HFFc6 (cell line): ENCODE results near the gene ONECUT2. TPM values are rescaled to one million over a fixed set of nuclear protein-coding genes. Genes with fewer than 3 reads are reported as not detected.

Experiments used
- DNase-seq: peaks from one replicate; pipeline ENCODE4 v3.0.0-alpha.2; 2018
- H3K27ac Mint-ChIP-seq: 2 replicates; pipeline ENCODE4 v1.8.0; 2020; ENCODE audit warnings: mild to moderate bottlenecking, mixed read lengths
- H3K27me3 Mint-ChIP-seq: 2 replicates; pipeline ENCODE4 v1.8.0; 2021; ENCODE audit warnings: mild to moderate bottlenecking, moderate library complexity, mixed read lengths; ENCODE audit not compliant: insufficient read depth
- H3K36me3 Mint-ChIP-seq: 2 replicates; pipeline ENCODE4 v1.8.0; 2021; ENCODE audit warnings: low read depth, mixed read lengths
- H3K4me1 Mint-ChIP-seq: 2 replicates; pipeline ENCODE4 v1.8.0; 2020; ENCODE audit warnings: low read depth, mixed read lengths
- H3K4me3 Mint-ChIP-seq: 2 replicates; pipeline ENCODE4 v1.8.0; 2020; ENCODE audit warnings: mild to moderate bottlenecking, moderate library complexity, mixed read lengths
- H3K9me3 Mint-ChIP-seq: 2 replicates; pipeline ENCODE4 v1.8.0; 2020; ENCODE audit warnings: mild to moderate bottlenecking, mixed read lengths
- total RNA-seq, 6 experiments: library from RNA; stranded (reverse); fragmentation: NEBNext Ultra II Directional; extraction: Animal tissue kit (Norgen Biotek cat#: 25700); gene quantifications; 2 replicates in 1 of 6; 3 replicates in 5 of 6; pipeline ENCODE4 v1.2.3, GENCODE V29; 2021
- TF ChIP-seq, protein P1 (sequence below): fragments of 200-600 bp; sonication (generic); IDR thresholded peaks from 2 replicates; pipeline ENCODE4 v1.5.0; 2021; ENCODE audit warnings: antibody characterized with exemption, mild to moderate bottlenecking

ONECUT2 gene
- total RNA-seq, 6 experiments from 2014 or later, result 0.10 to 0.40 (median 0.18) TPM

DNA sequence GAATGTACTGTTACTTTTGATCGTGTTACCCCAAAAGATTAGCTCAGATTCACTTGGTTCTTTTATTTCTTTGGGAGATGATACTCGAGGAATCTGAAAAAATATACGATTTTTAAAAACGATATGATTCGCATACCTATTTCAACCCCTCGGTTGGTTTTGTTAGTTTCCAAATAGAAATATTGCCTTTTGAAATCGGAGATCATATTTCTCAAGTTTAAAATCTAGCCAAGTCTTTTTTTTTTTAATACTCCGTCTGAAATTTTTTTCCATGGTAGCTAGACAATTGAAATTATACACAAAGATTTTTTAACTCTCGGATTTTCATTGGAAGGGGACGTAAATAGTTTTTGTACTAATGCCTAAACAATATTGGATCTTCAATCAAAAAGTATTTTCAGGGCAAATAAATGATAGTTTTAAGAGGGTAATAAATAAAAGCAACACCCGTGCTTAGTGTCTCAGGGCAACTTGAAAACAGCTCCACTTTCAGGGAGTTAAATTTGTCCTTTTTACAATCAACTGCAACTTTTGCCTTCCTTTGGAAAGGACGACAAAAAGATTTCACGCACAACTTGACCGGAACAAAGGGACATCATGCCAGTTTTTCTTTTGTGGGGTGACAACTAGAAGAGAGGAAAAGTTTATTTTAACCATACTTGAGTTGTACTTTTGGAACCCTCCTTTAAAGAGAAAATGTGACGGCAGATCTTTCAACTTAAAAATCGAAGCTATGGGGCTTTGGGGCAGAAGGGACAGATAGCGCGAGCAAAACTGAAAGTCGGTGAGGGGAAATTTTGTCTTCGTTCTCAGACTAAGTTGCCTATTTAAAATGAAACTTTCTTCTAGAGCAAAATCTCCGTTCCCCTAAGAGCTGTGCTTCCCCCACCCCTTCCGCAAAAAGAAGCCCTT lies 5.8 kb upstream of the ONECUT2 start:
- DNase-seq, result no peak
- H3K27me3 Mint-ChIP-seq, result peaks cover 59% of the 10 kb centered on the region
- TF ChIP-seq, protein P1, sequence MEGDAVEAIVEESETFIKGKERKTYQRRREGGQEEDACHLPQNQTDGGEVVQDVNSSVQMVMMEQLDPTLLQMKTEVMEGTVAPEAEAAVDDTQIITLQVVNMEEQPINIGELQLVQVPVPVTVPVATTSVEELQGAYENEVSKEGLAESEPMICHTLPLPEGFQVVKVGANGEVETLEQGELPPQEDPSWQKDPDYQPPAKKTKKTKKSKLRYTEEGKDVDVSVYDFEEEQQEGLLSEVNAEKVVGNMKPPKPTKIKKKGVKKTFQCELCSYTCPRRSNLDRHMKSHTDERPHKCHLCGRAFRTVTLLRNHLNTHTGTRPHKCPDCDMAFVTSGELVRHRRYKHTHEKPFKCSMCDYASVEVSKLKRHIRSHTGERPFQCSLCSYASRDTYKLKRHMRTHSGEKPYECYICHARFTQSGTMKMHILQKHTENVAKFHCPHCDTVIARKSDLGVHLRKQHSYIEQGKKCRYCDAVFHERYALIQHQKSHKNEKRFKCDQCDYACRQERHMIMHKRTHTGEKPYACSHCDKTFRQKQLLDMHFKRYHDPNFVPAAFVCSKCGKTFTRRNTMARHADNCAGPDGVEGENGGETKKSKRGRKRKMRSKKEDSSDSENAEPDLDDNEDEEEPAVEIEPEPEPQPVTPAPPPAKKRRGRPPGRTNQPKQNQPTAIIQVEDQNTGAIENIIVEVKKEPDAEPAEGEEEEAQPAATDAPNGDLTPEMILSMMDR, result no peak
- H3K4me3 Mint-ChIP-seq, result peak overlapping the region; percentile 43; the same call in 1 of the 2 replicates
- peaks cover 5% of the 10 kb centered on the region; the same call in 1 of the 2 replicates for H3K36me3 Mint-ChIP-seq
- no peak overlapping the region for H3K27ac Mint-ChIP-seq
- H3K9me3 Mint-ChIP-seq, result peaks cover 4% of the 10 kb centered on the region
- peaks cover 21% of the 10 kb centered on the region for H3K4me1 Mint-ChIP-seq

DNA sequence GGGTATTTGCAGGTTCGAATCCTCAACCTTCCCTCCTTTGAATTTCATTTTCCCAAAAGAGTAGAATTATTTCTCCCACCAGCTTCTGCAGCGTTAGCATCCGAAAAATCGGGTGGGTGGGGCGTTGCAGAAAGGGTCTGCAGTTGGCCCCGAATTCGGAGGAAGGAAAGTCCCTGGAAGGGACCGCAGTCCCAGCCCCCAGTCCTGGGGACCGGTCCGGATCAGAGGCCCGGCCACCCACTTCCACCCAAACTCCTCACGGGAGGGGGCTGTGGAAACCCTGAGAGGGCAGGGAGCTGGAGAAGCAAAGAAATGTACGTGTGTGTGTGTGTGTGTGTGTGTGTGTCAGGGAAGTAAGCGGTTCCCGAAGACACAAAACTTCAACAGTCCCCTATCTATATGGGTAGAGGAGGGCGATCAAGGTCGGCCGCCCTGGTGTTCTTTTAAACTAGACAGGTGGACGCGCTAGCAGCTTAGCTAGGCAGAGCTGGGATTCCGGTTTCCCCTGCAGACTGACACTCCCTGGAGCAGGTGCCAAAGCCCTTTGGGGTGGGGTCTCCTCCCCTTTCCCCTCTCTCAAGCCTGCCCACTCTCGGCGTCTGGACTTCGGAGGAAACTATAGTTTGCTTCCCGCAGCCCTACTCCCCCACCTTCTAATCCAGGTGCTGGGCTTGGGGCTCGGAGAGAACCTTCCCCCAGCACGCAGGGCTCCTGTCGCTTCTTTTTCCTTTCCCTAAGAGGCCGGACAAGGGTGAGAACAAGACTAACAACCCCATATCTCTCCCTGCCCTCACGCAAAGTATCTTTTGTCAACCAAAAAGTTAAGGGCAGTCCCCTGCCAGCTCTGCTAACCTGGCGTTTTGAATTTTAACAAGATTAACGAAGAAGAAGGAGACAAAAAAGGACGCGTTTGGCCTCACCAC lies 4.8 kb upstream of the ONECUT2 start:
- H3K9me3 Mint-ChIP-seq, result peaks cover 4% of the 10 kb centered on the region
- peaks cover 23% of the 10 kb centered on the region for H3K4me1 Mint-ChIP-seq
- H3K27me3 Mint-ChIP-seq, result peaks cover 63% of the 10 kb centered on the region
- no peak for DNase-seq
- H3K27ac Mint-ChIP-seq, result no peak overlapping the region
- TF ChIP-seq, protein P1, result no peak
- peak overlapping the region; percentile 43; the same call in 1 of the 2 replicates for H3K4me3 Mint-ChIP-seq
- H3K36me3 Mint-ChIP-seq, result peaks cover 5% of the 10 kb centered on the region; the same call in 1 of the 2 replicates

DNA sequence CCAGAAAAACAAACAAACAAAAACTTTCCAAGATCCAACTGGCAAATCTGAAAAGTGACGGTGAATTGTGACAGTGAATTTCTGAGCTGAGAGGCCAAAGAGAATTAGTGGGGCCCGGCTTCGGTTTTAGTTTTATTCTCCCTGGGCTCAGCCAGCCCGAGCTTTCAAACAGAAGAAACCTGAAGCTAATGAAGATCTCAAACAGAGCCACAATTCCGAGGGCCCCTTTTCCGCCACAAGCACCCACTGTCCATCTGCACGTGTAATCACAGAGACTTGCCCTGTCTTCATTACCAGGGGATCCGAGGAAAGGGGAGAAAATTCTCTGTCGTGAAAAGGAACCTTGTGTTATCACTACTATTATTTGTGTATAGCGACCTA lies 4.2 kb upstream of the ONECUT2 start:
- Mint-ChIP-seq H3K9me3 (peaks cover 4% of the 10 kb centered on the region), H3K27ac (no peak overlapping the region), H3K36me3 (peaks cover 5% of the 10 kb centered on the region; the same call in 1 of the 2 replicates), H3K4me1 (peaks cover 25% of the 10 kb centered on the region), H3K27me3 (peaks cover 64% of the 10 kb centered on the region), H3K4me3 (no peak overlapping the region)
- DNase-seq, result no peak
- TF ChIP-seq, protein P1, result no peak

DNA sequence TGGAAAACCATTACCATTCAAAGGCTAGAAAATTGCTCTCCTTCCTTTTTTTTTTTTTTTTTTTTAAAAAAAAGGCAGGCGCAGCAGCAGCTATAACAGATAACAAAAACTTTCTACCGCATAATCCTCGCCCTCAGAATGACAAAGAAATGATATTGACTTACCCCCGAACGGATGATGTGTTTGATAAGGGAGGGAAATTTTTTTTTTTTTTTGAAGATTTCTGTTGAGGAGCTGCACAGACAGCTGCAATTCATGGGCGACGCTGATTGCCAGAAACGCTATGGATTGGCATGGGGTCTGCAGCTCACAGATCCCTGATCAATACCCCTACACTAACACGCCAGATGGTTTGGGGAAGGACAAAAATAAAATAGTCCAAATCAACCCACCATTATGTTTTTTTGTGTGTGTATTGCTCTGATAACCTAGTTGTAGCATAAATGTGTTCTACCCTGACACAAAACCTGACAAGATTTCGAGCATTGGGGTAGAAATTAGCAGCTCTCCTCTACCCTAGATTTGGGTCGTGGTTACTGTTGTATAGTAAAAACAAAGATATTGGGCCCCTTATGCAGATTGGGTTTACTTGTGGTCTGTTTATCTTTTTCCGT lies 3.6 kb upstream of the ONECUT2 start:
- H3K9me3 Mint-ChIP-seq, result peaks cover 4% of the 10 kb centered on the region
- H3K4me1 Mint-ChIP-seq, result peaks cover 29% of the 10 kb centered on the region
- TF ChIP-seq, protein P1, result no peak

DNA sequence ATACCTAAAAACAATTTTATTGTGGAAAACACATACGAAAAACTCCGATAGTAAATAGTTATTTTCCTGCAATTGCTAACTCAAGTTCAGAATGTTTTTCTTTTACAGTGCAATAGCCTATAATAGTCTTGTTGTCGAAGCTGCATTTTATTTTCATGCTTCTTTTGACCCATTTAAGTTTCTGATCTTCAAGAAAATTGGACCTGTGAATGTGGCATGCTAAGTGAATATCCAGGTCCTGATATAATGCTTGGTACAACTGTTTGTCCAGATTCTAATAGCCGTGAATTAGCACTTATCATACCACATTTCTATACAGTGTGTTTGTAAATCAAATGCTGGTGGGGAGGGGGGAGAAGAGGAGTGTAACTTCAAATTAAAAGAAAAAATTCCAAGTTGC lies 3.0 kb upstream of the ONECUT2 start:
- peaks cover 4% of the 10 kb centered on the region for H3K9me3 Mint-ChIP-seq
- H3K4me3 Mint-ChIP-seq, result no peak overlapping the region
- DNase-seq, result no peak
- peaks cover 34% of the 10 kb centered on the region for H3K4me1 Mint-ChIP-seq
- peaks cover 68% of the 10 kb centered on the region for H3K27me3 Mint-ChIP-seq
- no peak overlapping the region for H3K27ac Mint-ChIP-seq
- peaks cover 10% of the 10 kb centered on the region for H3K36me3 Mint-ChIP-seq
- TF ChIP-seq, protein P1, result no peak

More for the DNA sequence above, 3.6 kb upstream of the ONECUT2 start:
- Mint-ChIP-seq H3K27ac (no peak overlapping the region), H3K27me3 (peaks cover 64% of the 10 kb centered on the region), H3K4me3 (no peak overlapping the region), H3K36me3 (peaks cover 5% of the 10 kb centered on the region; the same call in 1 of the 2 replicates)
- DNase-seq, result no peak
